SH-SY5Y (cell line): ENCODE data around the gene MMRN2.

Experiments
- GATA2 ChIP-seq: IDR thresholded peaks from 2 replicates; pipeline ENCODE4 v1.6.1; 2011; ENCODE audit warnings: mild to moderate bottlenecking, low read depth, low read length
- GATA3 ChIP-seq: IDR thresholded peaks from 2 replicates; pipeline ENCODE4 v1.6.1; 2011; ENCODE audit warnings: low read depth, mild to moderate bottlenecking, low read length, moderate library complexity

MMRN2 gene

GRCh38 chr10:86970162-86970981, 13.0 kb upstream of the MMRN2 start:
- TF ChIP-seq GATA2: no peak
- TF ChIP-seq GATA3: no peak

GRCh38 chr10:86969421-86970041, 12.1 kb upstream of the MMRN2 start:
- TF ChIP-seq GATA2: no peak
- TF ChIP-seq GATA3: no peak

- TF ChIP-seq GATA2 (no peak), GATA3 (no peak)
Observed at GRCh38 chr10:86968994-86969355, 11.6 kb upstream of the MMRN2 start.

GRCh38 chr10:86968271-86968993, 11.0 kb upstream of the MMRN2 start, which contains the start of gene ADIRF:
Gene ADIRF (plus strand): TSS chr10:86968482. CDS start chr10:86968545, 63 bp downstream.
- TF ChIP-seq GATA3 (no peak), GATA2 (no peak)

- no peak for TF ChIP-seq GATA2
- no peak for TF ChIP-seq GATA3
Observed at GRCh38 chr10:86967481-86967941, 10.1 kb upstream of the MMRN2 start.

GRCh38 chr10:86965986-86966654, 8.7 kb upstream of the MMRN2 start:
- TF ChIP-seq GATA2: no peak
- no peak for TF ChIP-seq GATA3

- TF ChIP-seq GATA3 (no peak), GATA2 (no peak)
Observed at GRCh38 chr10:86964847-86965190, 7.4 kb upstream of the MMRN2 start.

- no peak for TF ChIP-seq GATA3
Observed at GRCh38 chr10:86964061-86964846, 6.8 kb upstream of the MMRN2 start.

- no peak for TF ChIP-seq GATA2
- no peak for TF ChIP-seq GATA3
Observed at GRCh38 chr10:86963341-86963919, 6.0 kb upstream of the MMRN2 start.

GRCh38 chr10:86962981-86963310, 5.5 kb upstream of the MMRN2 start:
- TF ChIP-seq GATA3 (no peak), GATA2 (no peak)

GRCh38 chr10:86962136-86962980, 4.9 kb upstream of the MMRN2 start:
- TF ChIP-seq GATA3 (no peak), GATA2 (no peak)

- TF ChIP-seq GATA2: no peak
- TF ChIP-seq GATA3: no peak
Observed at GRCh38 chr10:86961481-86962091, 4.2 kb upstream of the MMRN2 start.
